Stimulated activated CD8-positive, alpha-beta memory T cell treated with anti-CD3 and anti-CD28 coated beads, Interleukin-7, amount 100 ng/mL, for 1 hour (primary cell): Measurements from ENCODE around the gene ZNF3.
A peak's percentile ranks its signal among the peaks of the same experiment; 100 is the strongest.

Experiments
- DNase-seq, 2 donors: peaks; one replicate each; pipeline ENCODE4 v3.0.0-alpha.2; 2020; ENCODE audit warnings: low read depth in 2 of 2

The ZNF3 gene

DNA sequence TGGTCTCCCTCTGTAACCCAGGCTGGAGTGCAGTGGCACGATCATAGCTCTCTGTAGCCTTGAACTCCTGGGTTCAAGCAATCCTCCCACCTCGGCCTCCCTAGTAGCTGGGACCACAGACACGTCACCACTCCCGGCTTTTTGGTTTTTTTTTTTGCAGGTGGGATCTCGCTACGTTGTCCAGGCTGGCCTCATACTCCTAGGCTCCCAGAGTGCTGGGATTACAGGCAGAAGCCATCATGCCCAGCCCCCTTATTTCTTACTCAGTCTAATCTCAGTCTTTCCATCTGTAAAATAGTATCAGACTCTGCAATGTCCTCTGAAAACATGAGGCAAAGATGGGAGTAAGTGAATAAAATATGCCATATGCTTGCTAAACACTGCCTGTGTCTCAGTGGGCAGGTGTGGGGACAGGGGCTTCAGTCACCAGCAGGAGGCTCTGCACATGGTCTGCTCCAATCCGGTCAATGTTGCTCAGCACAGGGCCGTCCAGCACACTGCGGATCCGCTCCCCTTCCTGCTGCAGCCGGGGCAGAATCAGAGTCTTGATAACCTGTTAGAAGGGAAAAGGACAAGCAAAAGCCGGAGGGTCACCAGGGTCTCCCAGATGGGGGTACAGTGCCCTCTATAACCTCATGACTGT lies 28.1 kb upstream of the ZNF3 start:
- DNase-seq, result no peak

DNA sequence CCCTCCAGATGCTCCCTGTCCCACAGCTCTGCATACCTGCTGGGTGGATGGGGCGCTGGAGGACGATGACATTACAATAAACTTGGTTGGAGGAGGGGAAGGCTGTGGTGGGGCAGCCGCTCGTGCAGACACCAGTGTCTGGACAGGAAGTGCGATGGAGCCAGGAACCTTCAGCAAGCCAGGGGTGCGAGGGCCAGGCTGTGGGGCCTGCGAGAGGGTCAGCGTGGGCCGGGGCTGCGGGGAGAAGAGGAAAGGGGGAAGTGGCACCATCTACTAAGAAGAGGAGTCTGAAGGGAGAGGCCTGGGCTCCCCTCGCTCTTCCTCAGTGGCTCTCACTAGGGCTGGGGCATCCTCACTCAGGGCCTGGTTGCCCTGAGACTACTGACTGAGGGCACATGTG lies 26.4 kb upstream of the ZNF3 start:
- no peak for DNase-seq

DNA sequence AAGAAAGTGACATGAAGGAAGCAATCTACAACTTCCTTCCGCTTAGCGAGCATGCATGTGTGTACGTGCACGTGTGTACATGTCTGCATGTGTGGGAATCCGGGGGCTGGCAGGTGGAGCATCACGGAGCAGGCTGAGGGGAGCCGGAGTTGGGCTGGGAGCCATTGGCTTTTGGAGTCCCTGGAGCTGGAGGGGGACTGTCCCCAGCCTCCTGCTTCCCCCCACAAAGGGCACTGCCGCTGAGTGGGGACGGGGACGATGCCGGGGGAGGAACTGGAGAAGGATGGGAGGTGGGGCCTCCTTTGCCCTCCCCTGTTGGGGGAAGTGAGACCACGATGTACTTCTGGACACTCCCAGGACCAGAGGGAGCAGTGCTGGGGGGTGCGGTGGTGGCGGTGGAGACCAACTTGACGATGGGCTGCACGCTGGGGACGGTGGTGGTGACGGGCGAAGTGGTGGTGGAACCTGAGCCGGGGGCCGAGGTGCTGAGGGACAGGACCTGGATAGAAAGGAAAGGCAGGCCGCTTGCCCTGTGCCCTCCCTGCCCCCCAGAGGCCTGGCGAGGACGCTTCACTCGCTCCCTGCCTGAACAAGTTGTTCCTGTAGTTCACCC lies 25.7 kb upstream of the ZNF3 start:
- no peak for DNase-seq

DNA sequence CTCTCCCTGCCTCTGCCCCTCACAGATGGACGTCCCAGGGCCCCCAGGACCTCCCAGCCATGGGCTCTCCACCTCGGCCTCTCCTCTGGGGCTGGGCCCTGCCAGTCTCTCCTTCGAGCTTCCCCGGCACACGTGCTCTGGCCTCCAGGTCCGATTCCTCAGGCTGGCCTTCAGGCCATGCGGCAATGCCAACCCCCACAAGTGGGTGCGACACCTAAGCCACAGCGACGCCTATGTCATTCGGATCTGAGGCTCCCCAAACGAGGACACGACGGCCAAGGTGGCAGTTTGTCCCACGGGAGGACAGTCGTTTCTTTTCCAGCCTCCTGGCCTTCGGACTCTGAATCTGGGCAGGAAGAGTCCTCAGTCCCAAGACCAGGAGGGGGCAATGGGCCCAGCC lies 25.1 kb upstream of the ZNF3 start:
- no peak for DNase-seq

DNA sequence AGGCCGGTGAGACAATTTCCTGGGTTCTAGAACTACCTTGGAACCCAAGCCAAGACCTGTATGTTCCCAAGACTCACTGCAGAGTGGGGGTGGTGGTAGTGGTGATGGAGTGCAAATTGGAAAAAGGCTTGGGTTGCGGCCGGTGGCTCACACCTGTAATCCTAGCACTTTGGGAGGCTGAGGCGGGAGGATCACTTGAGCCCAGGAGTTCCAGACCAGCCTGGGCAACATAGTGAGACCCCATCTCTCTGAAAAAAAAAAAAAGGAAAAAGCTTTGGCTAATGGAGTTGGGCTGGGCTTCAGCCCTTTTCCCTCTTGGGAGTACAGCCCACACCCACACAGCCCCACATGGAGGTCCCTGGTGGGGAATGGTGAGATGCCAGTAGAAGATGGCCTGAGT lies 24.0 kb upstream of the ZNF3 start:
- no peak for DNase-seq

DNA sequence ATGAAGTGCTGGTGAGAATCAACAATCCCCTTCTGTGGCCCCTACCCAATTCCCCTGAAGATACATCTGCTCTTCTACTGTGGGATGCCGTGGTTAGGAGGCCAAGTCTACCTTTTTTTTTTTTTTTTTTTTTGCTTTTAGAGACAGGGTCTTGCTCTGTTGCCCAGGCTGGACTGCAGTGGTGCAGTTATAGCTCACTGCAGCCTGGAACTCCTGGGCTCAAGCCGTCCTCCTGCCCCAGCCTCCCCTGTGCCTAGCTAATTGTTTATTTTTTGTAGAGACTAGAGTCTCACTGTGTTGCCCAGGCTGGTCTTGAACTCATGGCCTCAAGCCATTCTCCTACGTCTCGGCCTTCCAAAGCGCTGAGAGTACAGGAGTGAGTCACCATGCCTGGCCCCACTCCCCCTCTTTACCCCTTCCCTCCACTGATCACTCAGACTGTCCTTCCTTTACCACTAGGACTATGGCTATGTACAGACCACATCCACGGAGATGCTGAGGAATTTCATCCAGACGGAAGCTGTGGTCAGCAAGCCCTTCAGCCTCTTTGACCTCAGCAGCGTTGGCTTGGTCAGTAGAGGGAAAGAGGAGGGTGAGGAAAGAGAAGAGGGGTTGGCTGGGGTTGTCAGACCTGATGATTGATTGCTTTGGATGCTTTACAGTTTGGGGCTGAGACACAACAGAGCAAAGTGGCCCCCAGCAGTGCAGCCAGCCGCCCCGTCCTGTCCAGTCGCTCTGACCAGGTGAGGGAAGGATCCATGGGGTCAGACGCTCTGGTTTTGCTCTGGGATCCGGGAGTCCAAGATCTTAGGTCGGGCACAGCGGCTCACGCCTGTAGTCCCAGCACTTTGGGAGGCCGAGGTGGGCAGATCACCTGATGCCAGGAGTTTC lies 21.7 kb upstream of the ZNF3 start:
- no peak for DNase-seq

DNA sequence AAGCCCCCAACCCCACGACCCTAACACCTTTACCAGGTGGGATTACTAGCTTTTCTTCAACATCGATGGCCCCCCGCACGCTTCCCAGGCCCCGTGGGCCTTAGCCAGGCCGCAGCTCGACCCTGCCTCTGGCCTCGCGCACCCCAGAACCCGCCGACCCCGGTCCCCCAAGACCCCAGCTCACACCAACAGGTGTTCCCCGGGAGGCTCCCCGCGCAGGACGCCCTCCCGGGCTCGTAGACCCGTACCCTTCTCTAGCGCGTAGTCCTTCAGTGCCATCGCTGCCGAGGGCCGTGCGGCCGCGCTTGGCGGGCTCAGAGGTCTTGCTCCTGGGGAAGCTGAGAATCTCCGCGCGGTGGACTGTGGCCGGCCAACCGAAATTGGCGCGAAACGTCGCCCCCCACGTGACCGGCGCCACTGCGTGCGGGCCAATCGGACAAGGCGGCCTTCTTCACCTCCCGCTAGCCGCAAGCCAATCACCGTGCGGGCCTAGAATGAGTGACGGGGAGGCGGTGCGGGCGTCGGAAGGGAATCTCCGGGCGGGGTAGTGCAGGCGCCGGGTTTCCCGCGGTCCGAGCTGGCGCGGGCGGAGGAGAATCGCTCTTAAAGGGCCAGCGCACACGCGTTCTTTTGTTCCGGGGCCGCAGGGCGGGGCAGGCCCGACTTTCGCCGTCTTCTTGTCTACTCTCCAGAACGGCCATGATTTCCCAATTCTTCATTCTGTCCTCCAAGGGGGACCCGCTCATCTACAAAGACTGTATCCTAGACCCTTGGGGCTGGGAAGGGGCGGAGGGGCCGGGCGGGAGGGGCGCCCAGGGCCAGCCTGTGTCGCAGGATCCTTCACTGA lies 19.7 kb upstream of the ZNF3 start, which contains the start of the genes AP4M1 and MCM7:
TSS of gene AP4M1 (plus strand) at position 628 of the 847 bp plus-strand sequence. CDS start at position 700, 72 bp downstream.
TSS of gene MCM7 (minus strand) at position 382 of the 847 bp plus-strand sequence. CDS start at position 279, 103 bp downstream.
- DNase-seq, result peak; percentile 92 to 93

DNA sequence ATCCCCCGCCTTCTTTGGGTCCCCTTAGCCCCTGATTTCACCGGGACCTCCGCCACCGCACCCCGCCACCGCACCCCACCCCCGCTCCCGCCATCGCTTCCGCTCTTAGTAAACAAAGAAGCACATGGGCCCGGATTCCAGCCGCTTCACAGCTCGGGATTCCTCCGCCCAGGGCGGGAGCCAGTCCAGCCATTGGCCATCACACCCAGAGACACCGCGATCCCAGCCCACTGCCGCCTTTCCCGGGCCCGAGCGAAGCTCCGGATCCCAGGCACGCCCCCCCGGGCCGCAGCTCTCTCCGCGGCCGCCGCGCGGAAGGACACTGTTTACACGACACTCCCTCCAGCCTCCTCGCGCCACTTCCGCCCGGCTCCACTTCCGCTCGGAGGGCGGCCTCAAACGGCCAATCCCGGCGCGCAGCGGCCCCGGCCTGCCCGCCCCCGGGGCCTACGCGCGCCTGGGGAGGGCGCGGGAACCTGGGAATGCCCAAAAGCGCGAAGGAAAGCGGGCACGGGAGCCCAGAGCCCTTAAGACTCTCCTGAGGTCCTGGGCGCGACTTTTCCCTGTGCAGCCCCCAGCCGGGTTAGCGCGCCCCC lies 19.0 kb upstream of the ZNF3 start:
- peak; percentile 63 to 64 for DNase-seq

DNA sequence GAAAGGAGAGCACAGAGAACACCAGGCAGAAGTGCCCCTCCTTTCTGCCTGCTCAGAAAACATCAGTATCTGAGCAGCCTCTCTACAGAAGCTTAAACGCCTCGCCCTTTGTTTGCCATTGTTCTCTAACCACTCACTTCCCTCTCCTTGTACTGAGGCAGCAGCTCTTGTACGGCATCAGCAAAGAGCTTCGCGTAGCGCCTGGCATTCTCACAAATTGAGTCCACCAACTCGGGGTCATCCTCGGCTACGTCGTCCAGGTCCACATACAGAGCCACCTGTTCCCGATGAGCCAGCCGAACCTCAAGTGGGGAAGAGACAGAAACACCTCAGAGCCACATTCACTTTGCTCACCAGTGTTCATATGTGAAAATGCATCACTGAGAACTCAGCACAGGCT lies 17.9 kb upstream of the ZNF3 start:
- no peak for DNase-seq

DNA sequence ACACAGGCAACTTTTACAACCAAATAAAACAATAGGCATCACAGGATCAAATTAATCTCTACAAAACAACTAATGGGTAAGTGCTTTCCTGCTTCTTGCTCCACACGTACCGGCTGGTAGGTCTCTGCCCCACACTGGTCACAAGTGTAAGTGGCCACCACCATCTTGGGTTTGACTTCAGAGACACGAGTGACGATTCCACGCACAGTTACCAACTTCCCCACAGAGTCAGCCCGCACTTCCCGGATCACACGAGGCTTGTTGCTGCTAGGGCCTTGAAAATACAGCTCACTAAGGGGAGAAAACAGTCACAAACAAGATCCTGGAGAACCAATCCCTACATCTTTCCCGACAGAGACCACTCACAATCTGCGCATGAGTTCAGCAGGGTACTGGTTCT lies 17.4 kb upstream of the ZNF3 start:
- no peak for DNase-seq

DNA sequence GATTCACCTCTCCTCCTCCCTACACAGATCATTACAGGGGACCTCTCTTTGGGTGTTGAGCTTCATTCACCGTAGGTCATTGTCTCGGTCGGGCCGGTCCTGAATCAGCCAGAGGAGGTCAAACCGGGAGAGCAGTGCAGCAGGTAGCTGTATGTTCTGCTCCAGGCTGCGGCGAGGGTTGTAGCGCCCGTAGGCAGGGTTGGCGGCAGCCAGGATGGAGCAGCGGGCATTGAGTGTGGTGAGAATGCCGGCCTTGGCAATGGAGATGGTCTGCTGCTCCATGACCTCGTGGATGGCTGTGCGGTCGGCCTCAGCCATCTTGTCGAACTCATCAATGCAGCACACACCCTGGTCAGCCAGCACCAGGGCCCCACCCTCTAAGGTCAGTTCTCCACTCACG lies 14.2 kb upstream of the ZNF3 start:
- no peak for DNase-seq

DNA sequence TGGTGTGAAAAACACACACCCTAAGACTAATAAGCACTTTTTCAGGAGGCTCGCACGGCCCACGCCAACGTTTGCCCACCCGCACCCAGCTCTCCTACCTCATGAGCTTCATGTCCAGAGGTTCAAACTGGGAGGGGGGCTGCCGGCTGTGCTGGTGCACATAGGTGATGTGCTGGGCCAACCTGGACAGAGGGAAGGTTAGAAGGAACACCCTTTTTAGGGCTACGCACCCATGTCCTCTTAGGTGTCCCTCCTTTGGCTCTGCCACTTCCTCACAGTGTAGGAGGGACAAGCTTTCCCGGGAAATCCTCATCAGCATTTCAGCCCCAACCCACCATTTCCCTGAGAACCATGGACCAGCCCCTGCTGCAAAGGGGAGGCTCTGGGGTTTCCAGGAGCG lies 13.8 kb upstream of the ZNF3 start:
- no peak for DNase-seq

DNA sequence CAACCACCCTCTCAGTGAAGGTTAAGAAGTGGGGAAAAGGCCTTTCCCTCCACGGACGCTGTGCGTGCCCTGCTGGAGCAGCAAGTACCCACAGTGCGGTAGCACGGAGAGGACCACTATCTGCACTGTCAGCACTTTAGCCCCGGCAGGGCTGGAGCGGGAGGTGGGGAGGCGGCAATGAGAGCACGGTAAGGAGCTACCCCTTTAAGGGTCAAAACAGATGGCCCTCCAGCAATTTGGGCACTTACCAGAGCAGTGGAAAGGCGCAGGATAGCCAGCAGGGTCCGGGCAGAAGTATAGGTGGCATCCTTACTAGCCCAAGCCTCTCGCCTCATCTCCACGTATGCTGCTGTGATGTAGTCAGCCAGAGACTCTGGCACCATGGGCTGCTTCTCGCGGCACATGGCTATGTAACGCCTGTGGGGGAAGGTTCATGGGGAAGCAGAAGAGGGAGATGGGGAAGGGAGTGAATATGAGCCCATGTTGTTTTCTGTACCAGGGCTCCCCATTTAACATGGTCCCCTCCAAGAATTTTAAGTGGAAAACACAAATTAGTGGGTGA lies 12.5 kb upstream of the ZNF3 start:
- no peak for DNase-seq

DNA sequence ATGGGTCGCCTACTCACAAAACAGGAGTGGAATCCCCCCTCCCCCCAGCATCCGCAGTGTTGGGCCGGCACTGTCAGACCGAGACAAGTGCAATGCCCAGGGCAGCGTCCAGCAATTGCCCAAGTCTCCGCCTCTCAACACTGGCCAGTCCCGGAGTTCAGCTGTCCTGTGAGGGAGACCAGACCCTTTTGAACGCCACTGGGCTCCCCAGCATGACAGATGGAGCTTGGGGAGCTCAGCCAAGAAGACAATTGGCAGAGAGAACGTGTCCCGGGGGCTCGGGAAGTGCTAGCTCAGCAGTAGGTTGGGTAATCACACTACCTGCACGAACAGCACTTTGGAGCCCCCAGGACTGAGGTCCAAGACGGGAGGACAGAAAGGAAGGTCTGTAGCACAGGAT lies 12.0 kb upstream of the ZNF3 start:
- DNase-seq, result no peak

DNA sequence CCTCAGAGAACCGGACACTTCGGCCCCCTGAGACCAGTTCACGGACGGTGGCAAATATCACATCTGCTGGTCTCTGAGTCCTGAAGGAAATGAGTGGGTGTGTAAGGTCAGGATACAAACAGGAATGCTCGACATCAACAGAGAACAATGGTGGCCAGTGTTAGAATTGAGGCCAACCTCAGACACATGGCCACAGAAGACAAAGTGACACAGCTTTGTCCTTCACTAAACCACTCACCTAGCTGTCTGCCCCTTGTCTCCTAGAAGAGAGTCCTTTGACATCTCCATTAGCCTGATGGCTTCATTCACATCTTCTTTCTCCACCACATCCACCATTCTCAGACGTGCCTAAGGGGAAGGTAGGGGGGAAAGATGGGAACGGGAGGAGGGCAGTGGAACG lies 11.5 kb upstream of the ZNF3 start:
- no peak for DNase-seq

DNA sequence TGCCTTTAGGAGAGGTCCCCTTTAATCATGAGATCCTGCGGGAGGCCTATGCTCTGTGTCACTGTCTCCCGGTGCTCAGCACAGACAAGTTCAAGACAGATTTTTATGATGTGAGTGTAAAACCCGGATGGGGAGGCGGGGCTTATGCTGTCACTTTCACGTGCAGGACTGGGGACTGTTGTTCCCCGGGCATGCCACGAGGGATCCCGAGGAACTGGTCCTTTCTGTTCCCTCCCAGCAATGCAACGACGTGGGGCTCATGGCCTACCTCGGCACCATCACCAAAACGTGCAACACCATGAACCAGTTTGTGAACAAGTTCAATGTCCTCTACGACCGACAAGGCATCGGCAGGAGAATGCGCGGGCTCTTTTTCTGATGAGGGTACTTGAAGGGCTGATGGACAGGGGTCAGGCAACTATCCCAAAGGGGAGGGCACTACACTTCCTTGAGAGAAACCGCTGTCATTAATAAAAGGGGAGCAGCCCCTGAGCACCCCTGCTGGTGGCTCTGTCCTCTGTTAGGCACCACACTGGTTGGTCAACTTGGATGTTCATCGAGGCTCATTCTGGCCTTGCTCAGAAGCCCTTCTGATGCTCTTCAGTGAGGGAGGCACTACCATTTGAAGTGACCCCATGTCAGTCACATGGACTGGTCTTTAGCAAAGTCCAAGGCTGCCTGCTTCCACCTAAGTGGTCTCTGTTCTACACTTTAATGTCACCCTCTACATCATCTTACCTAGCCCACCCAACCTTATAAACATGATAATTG lies 10.1 kb upstream of the ZNF3 start:
- DNase-seq, result no peak

DNA sequence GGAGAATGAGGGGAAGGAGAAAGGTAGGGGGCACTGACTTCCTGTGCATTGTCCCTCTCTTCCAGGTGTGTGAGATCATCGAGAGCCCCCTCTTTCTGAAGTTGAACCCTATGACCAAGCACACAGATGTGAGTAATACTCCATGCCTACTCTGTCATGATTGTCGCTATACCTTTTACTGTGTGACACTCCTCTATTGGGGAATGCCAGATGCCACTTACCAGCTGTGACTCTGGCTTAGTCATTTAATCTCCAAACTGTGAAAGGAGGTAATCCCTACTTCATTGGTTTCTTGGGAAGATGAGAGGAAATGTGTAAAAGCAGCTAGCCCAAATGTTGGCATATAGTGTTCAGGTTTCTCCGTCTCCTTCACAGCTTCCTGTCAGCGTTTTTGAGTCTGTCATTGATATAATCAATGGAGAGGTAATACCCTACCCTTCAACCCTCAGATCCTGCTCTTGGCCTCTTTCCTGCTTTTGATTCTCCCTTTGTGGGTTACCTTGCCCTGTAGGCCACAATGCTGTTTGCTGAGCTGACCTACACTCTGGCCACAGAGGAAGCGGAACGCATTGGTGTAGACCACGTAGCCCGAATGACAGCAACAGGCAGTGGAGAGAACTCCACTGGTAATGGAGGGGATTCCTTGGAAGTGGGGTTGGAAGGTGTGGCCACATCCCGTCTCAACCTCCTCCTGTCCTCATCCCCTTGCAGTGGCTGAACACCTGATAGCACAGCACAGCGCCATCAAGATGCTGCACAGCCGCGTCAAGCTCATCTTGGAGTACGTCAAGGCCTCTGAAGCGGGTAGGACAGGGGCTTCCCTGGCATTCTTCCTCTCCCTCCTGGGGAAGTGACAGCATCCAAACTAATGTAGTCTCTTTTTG lies 9.2 kb upstream of the ZNF3 start:
- DNase-seq, result no peak

DNA sequence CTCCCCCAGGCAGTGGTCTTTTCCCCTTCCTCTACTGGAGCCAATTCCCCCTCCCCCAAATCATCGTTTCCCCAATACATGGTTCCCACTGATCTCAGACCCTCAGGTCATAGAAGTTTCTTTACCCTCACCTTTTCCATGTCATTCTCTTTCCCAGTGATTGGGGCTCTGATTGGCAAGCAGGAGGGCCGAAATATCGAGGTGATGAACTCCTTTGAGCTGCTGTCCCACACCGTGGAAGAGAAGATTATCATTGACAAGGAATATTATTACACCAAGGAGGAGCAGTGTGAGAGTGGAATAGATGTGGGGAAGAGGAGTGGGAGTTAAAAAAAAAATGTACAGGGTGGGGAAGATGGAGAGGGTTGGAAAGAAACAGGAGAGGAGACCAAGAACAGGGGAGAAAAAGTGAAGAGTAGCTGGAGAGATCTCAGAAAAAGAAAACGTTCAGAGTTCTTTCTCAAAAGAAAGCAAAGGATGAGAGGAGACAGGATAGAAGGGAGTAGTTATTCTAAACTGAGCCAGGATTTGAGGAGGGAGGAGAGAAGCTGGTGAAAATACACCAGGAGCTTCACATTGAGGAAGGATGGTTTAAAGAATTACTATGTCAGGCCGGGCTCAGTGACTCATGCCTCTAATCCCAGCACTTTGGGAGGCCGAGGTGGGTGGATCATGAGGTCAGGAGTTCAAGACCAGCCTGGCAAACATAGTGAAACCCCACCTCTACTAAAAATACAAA lies 8.1 kb upstream of the ZNF3 start:
- DNase-seq, result no peak
